Gastroesophageal sphincter (tissue), 4 donors: Measurements from ENCODE around the gene SPDL1. TPM values are rescaled to one million over a fixed set of nuclear protein-coding genes. Genes with fewer than 3 reads are reported as not detected.

Experiments
- ATAC-seq: fragments of 150-250 bp; one replicate; pipeline ENCODE4 v1.9.1; 2016; ENCODE audit warnings: mild to moderate bottlenecking, moderate library complexity
- H3K27ac ChIP-seq, 4 donors: fragments of 200-600 bp; sonication (generic) in 3 of 4; 1 replicate in 3 of 4; 2 replicates in 1 of 4; pipeline ENCODE4 v1.5.1; 2016 to 2019
- H3K27me3 ChIP-seq: fragments of 200-600 bp; sonication (generic); one replicate; pipeline ENCODE4 v1.5.1; 2019
- H3K36me3 ChIP-seq, 2 donors: fragments of 200-600 bp; sonication (generic); one replicate each; pipeline ENCODE4 v1.5.1; 2019; ENCODE audit warnings: control low read depth in 1 of 2
- H3K4me1 ChIP-seq, 3 donors: fragments of 200-600 bp; sonication (generic); 1 replicate in 2 of 3; 2 replicates in 1 of 3; pipeline ENCODE4 v1.5.1; 2016 to 2019; ENCODE audit warnings: control low read depth in 2 of 3
- H3K4me3 ChIP-seq, 2 donors: fragments of 200-600 bp; sonication (generic); one replicate each; pipeline ENCODE4 v1.5.1; 2019; ENCODE audit warnings: mild to moderate bottlenecking in 1 of 2, moderate library complexity in 1 of 2
- H3K9me3 ChIP-seq, 3 donors: fragments of 200-600 bp; sonication (generic); one replicate each; pipeline ENCODE4 v1.5.1; 2017 to 2019; ENCODE audit warnings: control low read depth in 2 of 3
- CTCF ChIP-seq, 4 experiments: fragments of 200-600 bp in 2 of 4; fragments of 450-650 bp in 2 of 4; sonication (generic) in 1 of 4; IDR thresholded peaks; one replicate each; pipeline ENCODE4 v1.5.1; 2017 to 2019; ENCODE audit warnings: antibody characterized with exemption in 4 of 4, mild to moderate bottlenecking in 2 of 4, moderate library complexity in 2 of 4
- EP300 ChIP-seq: sonication (generic); formaldehyde crosslinking; IDR thresholded peaks from one replicate; pipeline ENCODE4 v1.6.1; 2017; ENCODE audit warnings: antibody characterized with exemption, mild to moderate bottlenecking
- POLR2A ChIP-seq, 2 donors: fragments of 450-650 bp; IDR thresholded peaks; one replicate each; pipeline ENCODE4 v1.6.1; 2017; ENCODE audit warnings: antibody characterized with exemption in 2 of 2, mild to moderate bottlenecking in 2 of 2, moderate library complexity in 1 of 2
- POLR2AphosphoS5 ChIP-seq: sonication (generic); formaldehyde crosslinking; IDR thresholded peaks from one replicate; pipeline ENCODE4 v1.6.1; 2017; ENCODE audit warnings: antibody characterized with exemption
- WGBS, 2 donors: methylation state at CpG; one replicate each; pipeline ENCODE4 v1.1.5; 2018; ENCODE audit warnings: low coverage in 1 of 2; 5-methylcytosine and 5-hydroxymethylcytosine counted together
- total RNA-seq, 4 donors: library from RNA; depleted of rRNA; stranded (reverse); fragments of >200 nt; gene quantifications; one replicate each; pipeline ENCODE4 v1.1.0, GENCODE V29; 2016

SPDL1 gene
- total RNA-seq, 4 donors from 2014 or later, result 5.7 to 10.1 (median 6.7) TPM

- ATAC-seq, result no peak
- H3K4me1 ChIP-seq, result no peaks in the 10 kb centered on the region
- H3K9me3 ChIP-seq, result peaks cover 0 to 8% (median 0%) of the 10 kb centered on the region in 3 donors
- TF ChIP-seq CTCF (IDR thresholded peaks at IDR 0.05), result no peak
- TF ChIP-seq POLR2A (IDR thresholded peaks at IDR 0.05), result no peak
- TF ChIP-seq EP300, result no peak
- no peak for TF ChIP-seq POLR2AphosphoS5
- H3K27me3 ChIP-seq, result no peaks in the 10 kb centered on the region
- H3K36me3 ChIP-seq, result no peaks in the 10 kb centered on the region
- H3K27ac ChIP-seq, result no peak overlapping the region
- H3K4me3 ChIP-seq, result no peak overlapping the region
- WGBS, 2 donors, result 79 to 90% methylated on average over 2 of the region's 2 CpGs
Observed at GRCh38 chr5:169544264-169544950, 39.2 kb upstream of the SPDL1 start.

GRCh38 chr5:169545762-169546161 is 37.8 kb upstream of the SPDL1 start:
- TF ChIP-seq POLR2A (IDR thresholded peaks at IDR 0.05), result no peak
- TF ChIP-seq EP300, result no peak
- no peak for TF ChIP-seq CTCF (IDR thresholded peaks at IDR 0.05)
- no peak for TF ChIP-seq POLR2AphosphoS5
- no peaks in the 10 kb centered on the region for H3K4me1 ChIP-seq
- 100% methylated on average over 1 of the region's 1 CpG; no CpG with 5 or more reads in 1 of the 2 donors for WGBS, 2 donors
- H3K27me3 ChIP-seq, result no peaks in the 10 kb centered on the region
- H3K4me3 ChIP-seq, result no peak overlapping the region
- H3K9me3 ChIP-seq, result peaks cover 0 to 8% (median 0%) of the 10 kb centered on the region in 3 donors
- H3K36me3 ChIP-seq, result no peaks in the 10 kb centered on the region
- no peak overlapping the region for H3K27ac ChIP-seq
- ATAC-seq, result no peak

DNA sequence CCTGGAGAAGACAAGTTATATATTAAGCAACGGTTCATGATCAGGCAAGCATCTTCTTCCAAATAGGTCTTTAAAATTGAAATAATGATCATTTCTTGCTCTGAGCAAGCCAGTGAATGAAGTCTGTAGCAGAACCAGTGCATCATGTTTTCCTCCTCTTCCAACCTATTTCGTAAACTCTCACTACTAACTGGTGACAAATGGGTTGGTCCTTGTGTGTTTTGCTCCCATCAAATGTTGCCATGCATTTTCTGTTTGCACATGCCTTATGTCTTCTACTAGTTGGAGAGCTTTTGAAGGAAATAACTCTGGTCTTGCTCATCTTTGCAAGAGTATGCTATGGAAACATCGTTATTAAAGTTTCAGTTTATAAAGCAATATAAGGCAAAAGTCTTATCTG is 37.2 kb upstream of the SPDL1 start:
- Histone ChIP-seq H3K36me3 (no peaks in the 10 kb centered on the region), H3K9me3 (peaks cover 0 to 8% (median 0%) of the 10 kb centered on the region in 3 donors), H3K4me1 (no peaks in the 10 kb centered on the region), H3K4me3 (no peak overlapping the region), H3K27me3 (no peaks in the 10 kb centered on the region), H3K27ac (no peak overlapping the region)
- TF ChIP-seq EP300 (no peak), CTCF (IDR thresholded peaks at IDR 0.05) (no peak), POLR2AphosphoS5 (no peak), POLR2A (IDR thresholded peaks at IDR 0.05) (no peak)
- ATAC-seq, result no peak
- 90 to 95% methylated on average over 3 of the region's 3 CpGs for WGBS, 2 donors

DNA sequence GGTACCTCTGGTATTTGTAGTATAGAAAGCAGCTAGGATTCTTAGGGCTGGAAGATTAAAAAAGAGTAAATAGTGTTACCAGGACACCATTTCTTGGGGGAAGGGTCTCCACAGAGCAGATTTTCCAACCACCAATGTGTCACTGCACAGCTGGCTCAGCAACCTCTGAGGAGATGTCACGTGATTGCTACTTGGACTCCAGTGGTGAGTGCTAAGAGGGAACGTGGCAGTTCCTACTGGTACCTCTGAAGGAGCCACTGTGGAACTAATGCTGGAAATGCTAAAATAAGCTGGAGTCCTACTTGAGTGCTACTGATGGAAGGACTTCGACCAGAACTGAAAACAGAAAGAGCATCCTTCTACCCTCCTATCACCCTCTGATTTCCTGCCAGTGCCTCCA is 36.1 kb upstream of the SPDL1 start:
- no peak for TF ChIP-seq POLR2AphosphoS5
- no peak for TF ChIP-seq CTCF (IDR thresholded peaks at IDR 0.05)
- TF ChIP-seq EP300, result no peak
- no peak for TF ChIP-seq POLR2A (IDR thresholded peaks at IDR 0.05)
- H3K9me3 ChIP-seq, result no peaks in the 10 kb centered on the region
- H3K4me1 ChIP-seq, result no peaks in the 10 kb centered on the region
- H3K27me3 ChIP-seq, result no peaks in the 10 kb centered on the region
- no peak overlapping the region for H3K4me3 ChIP-seq
- ATAC-seq, result no peak
- no peak overlapping the region for H3K27ac ChIP-seq
- H3K36me3 ChIP-seq, result no peaks in the 10 kb centered on the region
- 38 to 53% methylated on average over 2 to 3 of the region's 3 CpGs for WGBS, 2 donors

GRCh38 chr5:169548315-169548714 is 35.3 kb upstream of the SPDL1 start:
- H3K27me3 ChIP-seq, result no peaks in the 10 kb centered on the region
- no peak overlapping the region for H3K27ac ChIP-seq
- H3K36me3 ChIP-seq, result no peaks in the 10 kb centered on the region
- no peaks in the 10 kb centered on the region for H3K4me1 ChIP-seq
- 22 to 31% methylated on average over 1 of the region's 1 CpG for WGBS, 2 donors
- TF ChIP-seq POLR2AphosphoS5 (no peak), CTCF (IDR thresholded peaks at IDR 0.05) (peak in 3 of 4 experiments; percentile 38 to 51 (median 40))
- no peak overlapping the region for H3K4me3 ChIP-seq
- no peaks in the 10 kb centered on the region for H3K9me3 ChIP-seq
- no peak for ATAC-seq
